OCI-LY1 (cell line): Measurements from ENCODE around the gene NXNL1.

Experiments used
- H2AFZ ChIP-seq: fragments of 200-600 bp; sonication (generic), shearing (Covaris generic); 2 replicates; pipeline ENCODE4 v1.6.0; 2014; ENCODE audit warnings: antibody characterized with exemption, mild to moderate bottlenecking, low read length
- H3F3A ChIP-seq: fragments of 200-600 bp; sonication (generic), shearing (Covaris generic); 2 replicates; pipeline ENCODE4 v1.6.0; 2014; ENCODE audit warnings: mild to moderate bottlenecking, antibody characterized with exemption, low read length, moderate library complexity; ENCODE audit not compliant: insufficient read depth
- H3K27ac ChIP-seq: fragments of 200-600 bp; sonication (generic); 2 replicates; pipeline ENCODE4 v1.5.1; 2014; ENCODE audit warnings: low read length, mixed run types, mild to moderate bottlenecking, low read depth; ENCODE audit not compliant: poor library complexity, severe bottlenecking
- H3K27me3 ChIP-seq: fragments of 200-600 bp; sonication (generic); 2 replicates; pipeline ENCODE4 v1.6.0; 2014; ENCODE audit warnings: antibody characterized with exemption, mild to moderate bottlenecking, low read length, moderate library complexity; ENCODE audit not compliant: insufficient read depth
- H3K36me3 ChIP-seq: fragments of 200-600 bp; sonication (generic); 2 replicates; pipeline ENCODE4 v1.6.1; 2014; ENCODE audit warnings: mild to moderate bottlenecking, antibody characterized with exemption, low read length, moderate library complexity, mixed read lengths; ENCODE audit not compliant: insufficient read depth
- H3K4me1 ChIP-seq: fragments of 200-600 bp; sonication (generic); 2 replicates; pipeline ENCODE4 v1.5.1; 2014; ENCODE audit warnings: mild to moderate bottlenecking, low read length, moderate library complexity; ENCODE audit not compliant: insufficient read depth, severe bottlenecking
- H3K4me2 ChIP-seq: fragments of 200-600 bp; sonication (generic), shearing (Covaris generic); 2 replicates; pipeline ENCODE4 v1.6.1; 2014; ENCODE audit warnings: low read length
- H3K4me3 ChIP-seq: fragments of 200-600 bp; sonication (generic); 2 replicates; pipeline ENCODE4 v1.5.1; 2014; ENCODE audit warnings: low read length, low read depth, mild to moderate bottlenecking, mixed read lengths; ENCODE audit not compliant: poor library complexity, severe bottlenecking
- H3K79me2 ChIP-seq: fragments of 200-600 bp; shearing (Covaris generic); 2 replicates; pipeline ENCODE4 v1.6.1; 2016; ENCODE audit warnings: mixed run types, low read length, mixed read lengths; ENCODE audit not compliant: insufficient read depth
- H3K9ac ChIP-seq: fragments of 200-600 bp; sonication (generic), shearing (Covaris generic); 2 replicates; pipeline ENCODE4 v1.6.1; 2014; ENCODE audit warnings: mild to moderate bottlenecking, low read length, mixed read lengths
- H3K9me2 ChIP-seq: fragments of 200-600 bp; sonication (generic), shearing (Covaris generic); 2 replicates; pipeline ENCODE4 v1.6.1; 2014; ENCODE audit warnings: low read depth, mild to moderate bottlenecking, low read length, mixed read lengths
- H3K9me3 ChIP-seq: fragments of 200-600 bp; shearing (Covaris generic); 2 replicates; pipeline ENCODE4 v1.6.1; 2014; ENCODE audit warnings: low read length, mixed read lengths
- H4K20me1 ChIP-seq: fragments of 200-600 bp; sonication (generic), shearing (Covaris generic); 2 replicates; pipeline ENCODE4 v1.6.0; 2016; ENCODE audit warnings: mild to moderate bottlenecking, low read length; ENCODE audit not compliant: insufficient read depth
- CTCF ChIP-seq: fragments of 200-600 bp; sonication (generic), shearing (Covaris generic); IDR thresholded peaks from 2 replicates; pipeline ENCODE4 v1.5.1; 2017; ENCODE audit warnings: mild to moderate bottlenecking, antibody characterized with exemption, low read length, moderate library complexity, mixed read lengths
- EZH2 ChIP-seq: fragments of 200-600 bp; sonication (generic), shearing (Covaris generic); IDR thresholded peaks from 2 replicates; pipeline ENCODE4 v1.8.0; 2017; ENCODE audit warnings: borderline replicate concordance, mixed run types, mild to moderate bottlenecking, antibody characterized with exemption, low read length, moderate library complexity, mixed read lengths

The NXNL1 gene

DNA sequence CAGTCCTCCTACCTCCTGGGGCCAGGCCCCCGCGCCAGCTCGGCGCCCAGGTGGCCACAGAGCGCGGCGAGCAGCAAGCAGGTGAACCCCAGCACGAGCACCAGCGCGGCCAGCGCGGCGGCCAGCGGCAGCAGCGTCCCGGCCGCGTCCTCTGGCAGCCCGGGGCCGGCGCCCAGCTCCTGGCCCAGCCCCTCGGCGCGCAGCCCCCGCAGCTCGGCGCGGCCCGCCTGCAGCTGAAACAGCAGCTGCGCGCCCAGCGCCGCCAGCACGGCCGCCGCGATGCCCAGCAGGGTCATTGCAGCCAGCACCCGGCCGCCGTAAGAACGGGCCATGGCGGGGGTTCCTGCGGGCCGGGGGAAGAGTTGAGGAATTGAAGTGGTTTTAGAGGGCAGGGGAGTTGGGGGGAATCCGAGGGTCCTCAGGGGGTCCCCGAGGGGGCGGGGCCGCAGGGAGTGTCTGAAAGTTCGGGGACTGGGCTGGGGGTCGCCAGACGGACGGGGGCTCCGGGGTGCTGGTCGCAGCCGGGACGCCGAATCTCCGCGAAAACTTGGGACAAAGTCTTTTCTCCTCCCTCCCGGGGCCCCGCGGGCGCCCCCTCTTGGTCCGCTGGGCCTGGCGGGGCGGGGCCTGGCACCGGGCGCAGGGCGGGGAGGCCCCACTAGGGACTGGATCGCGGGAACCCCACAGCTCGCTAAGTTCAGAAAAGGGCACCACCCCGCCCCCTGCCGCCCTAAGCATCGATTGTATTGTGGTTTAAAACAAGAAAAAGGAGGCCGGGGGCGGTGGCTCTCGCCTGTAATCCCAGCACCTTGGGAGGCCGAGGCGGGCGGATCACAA, 12.4 kb downstream of the NXNL1 start, which contains the start of gene TMEM221:
Gene TMEM221, minus strand, starts transcription at position 538 of the 837 bp plus-strand sequence. Its CDS starts 206 bp downstream, at position 332.
- H3K4me3 ChIP-seq: no peak within 1 kb of the TSS
- no peak within 1 kb of the TSS for H3K27ac ChIP-seq
- H3F3A ChIP-seq: no peaks in the 10 kb centered on the region
- H3K36me3 ChIP-seq: no peaks in the 10 kb centered on the region
- peaks cover 7% of the 10 kb centered on the region; the same call in 1 of the 2 replicates for H3K27me3 ChIP-seq
- H3K9me3 ChIP-seq: no peaks in the 10 kb centered on the region
- TF ChIP-seq CTCF (peak; percentile 49), EZH2 (no peak)
- no peaks in the 10 kb centered on the region for H3K79me2 ChIP-seq
- H3K9me2 ChIP-seq: no peaks in the 10 kb centered on the region
- H3K9ac ChIP-seq: no peak within 1 kb of the TSS
- no peak within 1 kb of the TSS for H3K4me2 ChIP-seq
- H2AFZ ChIP-seq: no peak within 1 kb of the TSS
- peaks cover 3% of the 10 kb centered on the region for H3K4me1 ChIP-seq
- H4K20me1 ChIP-seq: no peaks in the 10 kb centered on the region

GRCh38 chr19:17447704-17448130, 13.0 kb downstream of the NXNL1 start:
- Histone ChIP-seq H3K4me1 (no peaks in the 10 kb centered on the region), H3K79me2 (no peaks in the 10 kb centered on the region), H3K9me3 (no peaks in the 10 kb centered on the region), H3K9me2 (no peaks in the 10 kb centered on the region), H3K9ac (no peak overlapping the region), H3K27ac (no peak overlapping the region), H2AFZ (no peak overlapping the region), H3K4me2 (no peak overlapping the region), H4K20me1 (no peaks in the 10 kb centered on the region), H3K27me3 (peaks cover 7% of the 10 kb centered on the region; the same call in 1 of the 2 replicates), H3K4me3 (no peak overlapping the region), H3K36me3 (no peaks in the 10 kb centered on the region), H3F3A (no peaks in the 10 kb centered on the region)
- no peak for TF ChIP-seq EZH2
- no peak for TF ChIP-seq CTCF

DNA sequence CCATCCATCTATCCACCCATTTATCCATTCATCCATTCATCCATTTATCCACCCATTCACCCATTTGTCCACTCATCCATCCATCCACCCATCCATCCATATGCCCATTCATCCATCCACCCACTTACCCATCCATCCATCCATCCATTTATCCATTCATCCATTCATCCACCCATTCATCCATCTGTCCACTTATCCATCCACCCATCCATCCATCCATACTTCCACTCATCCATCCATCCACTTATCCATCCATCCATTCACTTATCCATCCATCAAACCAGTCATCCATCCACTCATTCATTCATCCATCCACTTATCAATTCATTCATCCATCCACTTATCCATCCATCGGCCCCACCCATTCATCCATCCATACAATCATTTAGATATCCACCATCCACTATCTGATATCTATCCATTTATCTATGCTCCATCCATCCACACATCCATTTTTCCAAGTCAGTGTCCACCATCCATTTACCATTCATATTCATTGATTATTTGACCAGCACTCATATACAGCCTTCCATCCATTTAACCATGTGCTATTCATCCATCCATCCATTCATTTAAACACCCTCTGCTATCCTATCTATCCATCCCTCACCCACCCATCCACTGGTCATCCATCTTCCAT, 15.1 kb downstream of the NXNL1 start:
- H3K9ac ChIP-seq: no peak overlapping the region
- H3K27me3 ChIP-seq: peaks cover 7% of the 10 kb centered on the region; the same call in 1 of the 2 replicates
- H3K79me2 ChIP-seq: no peaks in the 10 kb centered on the region
- H3K4me3 ChIP-seq: no peak overlapping the region
- TF ChIP-seq EZH2: no peak
- no peaks in the 10 kb centered on the region for H3K9me2 ChIP-seq
- H3K9me3 ChIP-seq: peaks cover 4% of the 10 kb centered on the region; the same call in 1 of the 2 replicates
- no peaks in the 10 kb centered on the region for H3F3A ChIP-seq
- no peaks in the 10 kb centered on the region for H4K20me1 ChIP-seq
- no peak overlapping the region for H3K27ac ChIP-seq
- H2AFZ ChIP-seq: no peak overlapping the region
- no peak overlapping the region for H3K4me2 ChIP-seq
- H3K4me1 ChIP-seq: no peaks in the 10 kb centered on the region
- no peaks in the 10 kb centered on the region for H3K36me3 ChIP-seq
